Neural cell (in vitro differentiated cells): Measurements from ENCODE around the gene CDKAL1.

ENCODE experiments used
- CTCF ChIP-seq: fragments of 450-650 bp; IDR thresholded peaks from 2 replicates; pipeline ENCODE4 v1.5.1; 2014; ENCODE audit warnings: antibody characterized with exemption, mild to moderate bottlenecking, moderate library complexity; ENCODE audit not compliant: poor library complexity, severe bottlenecking
- EP300 ChIP-seq: fragments of 450-650 bp; conservative IDR thresholded peaks from 2 replicates; pipeline ENCODE4 v1.6.1; 2014; ENCODE audit warnings: antibody characterized with exemption, mild to moderate bottlenecking, moderate library complexity; ENCODE audit not compliant: poor library complexity, severe bottlenecking
- EZH2 ChIP-seq: fragments of 200-600, 300-800 bp; shearing (Covaris generic), sonication (generic); IDR thresholded peaks from 2 replicates; pipeline ENCODE4 v1.6.1; 2014; ENCODE audit warnings: antibody characterized with exemption, low read length, borderline replicate concordance, mild to moderate bottlenecking; ENCODE audit not compliant: insufficient read depth, poor library complexity, severe bottlenecking
- POLR2AphosphoS5 ChIP-seq: IDR thresholded peaks from 2 replicates; pipeline ENCODE4 v1.6.1; 2012
- RAD21 ChIP-seq: fragments of 450-650 bp; conservative IDR thresholded peaks from 2 replicates; pipeline ENCODE4 v1.6.1; 2014; ENCODE audit warnings: antibody characterized with exemption, mild to moderate bottlenecking, moderate library complexity
- REST ChIP-seq: IDR thresholded peaks from 2 replicates; pipeline ENCODE4 v1.6.1; 2012; ENCODE audit warnings: borderline replicate concordance
- SMC3 ChIP-seq: fragments of 450-650 bp; conservative IDR thresholded peaks from 2 replicates; pipeline ENCODE4 v1.6.1; 2014; ENCODE audit warnings: antibody characterized with exemption, mild to moderate bottlenecking, moderate library complexity; ENCODE audit not compliant: poor library complexity
- TAF1 ChIP-seq: IDR thresholded peaks from 2 replicates; pipeline ENCODE4 v1.6.1; 2012; ENCODE audit warnings: low read depth

GRCh38 chr6:21118216-21118780, 584.0 kb downstream of the CDKAL1 start:
- TF ChIP-seq CTCF (no peak), REST (no peak), RAD21 (no peak), POLR2AphosphoS5 (no peak), SMC3 (no peak), EP300 (no peak), TAF1 (no peak), EZH2 (no peak)
